Astrocyte (in vitro differentiated cells and primary cell): ENCODE results near the gene ARIH1. TPM values are rescaled to one million over a fixed set of nuclear protein-coding genes. Genes with fewer than 3 reads are reported as not detected.

Experiments used
- DNase-seq: peaks from one replicate; pipeline ENCODE4 v3.0.0-alpha.2; 2010; ENCODE audit warnings: low read depth
- FAIRE-seq: peaks from 2 replicates; lab custom pipeline; 2011; peaks lifted over from hg19 to GRCh38; lab: Jason Lieb, UNC
- H2AFZ ChIP-seq: 2 replicates; pipeline ENCODE4 v1.6.0; 2012; ENCODE audit warnings: low read depth, low read length, inconsistent platforms
- H3K27ac ChIP-seq: 2 replicates; pipeline ENCODE4 v1.5.1; 2011; ENCODE audit warnings: low read depth, low read length, inconsistent platforms
- H3K27me3 ChIP-seq: 2 replicates; pipeline ENCODE4 v1.6.0; 2011; ENCODE audit warnings: low read length, inconsistent platforms; ENCODE audit not compliant: insufficient read depth
- H3K36me3 ChIP-seq: 2 replicates; pipeline ENCODE4 v1.5.1; 2011; ENCODE audit warnings: low read length, inconsistent platforms; ENCODE audit not compliant: insufficient read depth
- H3K4me1 ChIP-seq: 2 replicates; pipeline ENCODE4 v1.5.1; 2011; ENCODE audit warnings: low read length, inconsistent platforms; ENCODE audit not compliant: insufficient read depth
- H3K4me2 ChIP-seq: 2 replicates; pipeline ENCODE4 v1.6.0; 2012; ENCODE audit warnings: low read length, inconsistent platforms
- H3K4me3 ChIP-seq: 2 replicates; pipeline ENCODE4 v1.5.1; 2011; ENCODE audit warnings: low read depth, mild to moderate bottlenecking, low read length, inconsistent platforms; ENCODE audit not compliant: insufficient read depth
- H3K79me2 ChIP-seq: 2 replicates; pipeline ENCODE4 v1.6.0; 2012; ENCODE audit warnings: mild to moderate bottlenecking, low read length, inconsistent platforms; ENCODE audit not compliant: insufficient read depth
- H3K9ac ChIP-seq: 2 replicates; pipeline ENCODE4 v1.6.0; 2012; ENCODE audit warnings: mild to moderate bottlenecking, low read length, inconsistent platforms
- H3K9me3 ChIP-seq: 2 replicates; pipeline ENCODE4 v1.5.1; 2012; ENCODE audit warnings: low read depth, mild to moderate bottlenecking, low read length, inconsistent platforms; ENCODE audit not compliant: insufficient read depth
- H4K20me1 ChIP-seq: 2 replicates; pipeline ENCODE4 v1.6.0; 2012; ENCODE audit warnings: low read length, inconsistent platforms; ENCODE audit not compliant: insufficient read depth
- H3K27ac Mint-ChIP-seq: one replicate; pipeline ENCODE4 v1.8.0; 2021; ENCODE audit warnings: mild to moderate bottlenecking, mixed read lengths; ENCODE audit not compliant: unreplicated experiment
- H3K27me3 Mint-ChIP-seq: one replicate; pipeline ENCODE4 v1.8.0; 2021; ENCODE audit warnings: low read depth, mixed read lengths; ENCODE audit not compliant: unreplicated experiment
- H3K36me3 Mint-ChIP-seq: one replicate; pipeline ENCODE4 v1.8.0; 2021; ENCODE audit warnings: low read depth, mixed read lengths; ENCODE audit not compliant: unreplicated experiment
- H3K4me1 Mint-ChIP-seq: one replicate; pipeline ENCODE4 v1.8.0; 2021; ENCODE audit warnings: low read depth, mixed read lengths; ENCODE audit not compliant: unreplicated experiment
- H3K4me3 Mint-ChIP-seq: one replicate; pipeline ENCODE4 v1.8.0; 2021; ENCODE audit warnings: mild to moderate bottlenecking, moderate library complexity, mixed read lengths; ENCODE audit not compliant: unreplicated experiment
- H3K9me3 Mint-ChIP-seq: one replicate; pipeline ENCODE4 v1.8.0; 2021; ENCODE audit warnings: mild to moderate bottlenecking, mixed read lengths; ENCODE audit not compliant: unreplicated experiment
- EZH2 ChIP-seq: IDR thresholded peaks from 2 replicates; pipeline ENCODE4 v1.6.1; 2012; ENCODE audit warnings: mild to moderate bottlenecking, low read length, inconsistent platforms; ENCODE audit not compliant: insufficient read depth
- total RNA-seq: library from RNA; stranded (reverse); gene quantifications from 2 replicates; pipeline ENCODE4 v1.2.1, GENCODE V29; 2021
- TF ChIP-seq, protein P1 (sequence below): IDR thresholded peaks from 2 replicates; pipeline ENCODE4 v1.5.1; 2011; ENCODE audit warnings: low read depth, mild to moderate bottlenecking, inconsistent platforms, low read length, moderate library complexity; ENCODE audit not compliant: insufficient read depth

Gene ARIH1
- total RNA-seq, 1 donor from 2014 or later, result 212 TPM

DNA sequence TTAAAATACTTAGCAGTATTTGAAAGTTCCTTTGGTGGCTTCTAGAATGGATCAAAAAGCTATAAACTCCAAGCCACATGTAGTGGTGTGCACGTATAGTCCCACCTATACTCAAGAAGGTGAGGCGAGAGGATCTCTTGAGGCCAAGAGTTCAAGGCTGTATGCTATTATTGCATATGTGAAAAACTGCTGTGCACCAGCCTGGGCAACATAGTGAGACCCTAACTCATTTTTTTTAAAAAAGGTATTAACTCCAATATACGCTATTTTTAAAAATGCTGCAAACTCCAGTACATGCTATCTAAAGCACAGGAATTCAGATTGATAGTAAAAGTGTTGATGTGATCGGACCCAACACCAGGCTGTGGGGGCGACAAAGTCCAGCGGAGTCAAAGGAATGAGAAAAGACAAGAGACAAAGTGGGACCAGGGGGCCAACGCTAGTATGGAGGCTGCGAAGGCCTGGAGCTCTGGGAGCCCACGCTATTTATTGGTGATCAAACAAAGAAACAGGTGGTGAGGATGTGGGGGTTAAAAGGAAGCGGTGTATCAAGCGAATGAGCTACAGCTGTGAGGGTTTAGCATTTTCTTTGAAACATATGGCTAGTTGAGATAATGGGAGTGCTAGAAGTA lies 66.6 kb downstream of the ARIH1 start:
- Histone ChIP-seq H3K27me3 (no peaks in the 10 kb centered on the region), H3K4me2 (no peak overlapping the region), H3K4me3 (no peak overlapping the region), H3K9me3 (no peaks in the 10 kb centered on the region), H3K36me3 (peaks cover 4% of the 10 kb centered on the region), H3K79me2 (peaks cover 85% of the 10 kb centered on the region), H3K9ac (no peak overlapping the region), H2AFZ (no peak overlapping the region), H3K4me1 (no peaks in the 10 kb centered on the region), H4K20me1 (peaks cover 50% of the 10 kb centered on the region), H3K27ac (no peak overlapping the region)
- Mint-ChIP-seq H3K27me3 (no peaks in the 10 kb centered on the region), H3K9me3 (peaks cover 11% of the 10 kb centered on the region), H3K4me3 (no peak overlapping the region), H3K27ac (no peak overlapping the region), H3K4me1 (peaks cover 6% of the 10 kb centered on the region), H3K36me3 (peaks cover 10% of the 10 kb centered on the region)
- DNase-seq (no peak), FAIRE-seq (no peak)
- no peak for TF ChIP-seq EZH2
- TF ChIP-seq, protein P1, sequence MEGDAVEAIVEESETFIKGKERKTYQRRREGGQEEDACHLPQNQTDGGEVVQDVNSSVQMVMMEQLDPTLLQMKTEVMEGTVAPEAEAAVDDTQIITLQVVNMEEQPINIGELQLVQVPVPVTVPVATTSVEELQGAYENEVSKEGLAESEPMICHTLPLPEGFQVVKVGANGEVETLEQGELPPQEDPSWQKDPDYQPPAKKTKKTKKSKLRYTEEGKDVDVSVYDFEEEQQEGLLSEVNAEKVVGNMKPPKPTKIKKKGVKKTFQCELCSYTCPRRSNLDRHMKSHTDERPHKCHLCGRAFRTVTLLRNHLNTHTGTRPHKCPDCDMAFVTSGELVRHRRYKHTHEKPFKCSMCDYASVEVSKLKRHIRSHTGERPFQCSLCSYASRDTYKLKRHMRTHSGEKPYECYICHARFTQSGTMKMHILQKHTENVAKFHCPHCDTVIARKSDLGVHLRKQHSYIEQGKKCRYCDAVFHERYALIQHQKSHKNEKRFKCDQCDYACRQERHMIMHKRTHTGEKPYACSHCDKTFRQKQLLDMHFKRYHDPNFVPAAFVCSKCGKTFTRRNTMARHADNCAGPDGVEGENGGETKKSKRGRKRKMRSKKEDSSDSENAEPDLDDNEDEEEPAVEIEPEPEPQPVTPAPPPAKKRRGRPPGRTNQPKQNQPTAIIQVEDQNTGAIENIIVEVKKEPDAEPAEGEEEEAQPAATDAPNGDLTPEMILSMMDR, result no peak

DNA sequence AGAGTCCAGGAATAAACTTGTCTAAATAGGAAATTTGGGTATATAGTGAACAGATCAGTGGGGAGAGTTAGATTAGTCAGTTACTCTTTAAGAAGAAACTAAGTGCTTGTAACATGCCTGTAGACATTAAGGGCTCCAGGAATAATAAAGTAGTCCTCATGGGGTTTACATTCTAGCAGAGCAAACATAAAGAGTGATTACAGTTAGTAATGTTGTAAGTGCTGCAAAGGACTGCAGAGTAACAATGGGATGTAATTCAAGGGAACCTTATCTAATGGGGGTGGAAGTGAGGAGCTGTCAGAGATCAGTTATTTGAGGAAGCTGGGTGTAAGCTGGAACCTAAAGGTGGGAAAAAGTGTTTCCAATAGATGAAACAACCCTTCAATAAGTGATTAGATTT lies 67.5 kb downstream of the ARIH1 start:
- Mint-ChIP-seq H3K27ac (no peak overlapping the region), H3K4me3 (no peak overlapping the region), H3K36me3 (peaks cover 15% of the 10 kb centered on the region), H3K9me3 (peaks cover 11% of the 10 kb centered on the region), H3K4me1 (peaks cover 6% of the 10 kb centered on the region), H3K27me3 (no peaks in the 10 kb centered on the region)
- Histone ChIP-seq H4K20me1 (peaks cover 47% of the 10 kb centered on the region), H3K4me2 (no peak overlapping the region), H2AFZ (no peak overlapping the region), H3K4me3 (no peak overlapping the region), H3K36me3 (peaks cover 4% of the 10 kb centered on the region), H3K9ac (no peak overlapping the region), H3K4me1 (no peaks in the 10 kb centered on the region), H3K27me3 (no peaks in the 10 kb centered on the region), H3K79me2 (peaks cover 81% of the 10 kb centered on the region), H3K9me3 (no peaks in the 10 kb centered on the region), H3K27ac (no peak overlapping the region)
- DNase-seq (no peak), FAIRE-seq (no peak)
- no peak for TF ChIP-seq EZH2
- TF ChIP-seq, protein P1, result no peak

DNA sequence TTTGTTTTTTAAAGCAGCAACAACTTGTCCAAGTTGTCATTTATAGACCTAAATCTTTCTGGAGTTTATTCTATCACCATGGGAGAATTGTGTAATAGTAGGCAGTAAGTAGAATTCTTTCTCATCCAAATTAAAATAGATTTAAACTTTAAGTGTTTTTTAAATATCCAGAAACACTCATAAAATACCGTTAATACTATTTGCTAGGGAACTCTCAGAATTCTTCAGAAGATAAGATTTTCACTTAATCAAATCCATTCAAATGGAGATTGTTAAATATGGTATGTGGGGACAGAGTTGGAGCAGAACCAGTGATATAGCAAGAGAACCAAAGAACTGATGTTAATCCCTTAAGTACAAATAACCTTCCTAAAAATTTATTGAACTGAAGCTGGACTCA lies 71.0 kb downstream of the ARIH1 start:
- no peak overlapping the region for H3K4me3 ChIP-seq
- no peak overlapping the region for H3K9ac ChIP-seq
- H4K20me1 ChIP-seq, result peaks cover 49% of the 10 kb centered on the region
- H3K27me3 ChIP-seq, result no peaks in the 10 kb centered on the region
- H3K27ac ChIP-seq, result no peak overlapping the region
- no peak for TF ChIP-seq EZH2
- TF ChIP-seq, protein P1, result no peak
- H3K9me3 ChIP-seq, result no peaks in the 10 kb centered on the region
- no peaks in the 10 kb centered on the region for H3K27me3 Mint-ChIP-seq
- H3K4me1 Mint-ChIP-seq, result no peaks in the 10 kb centered on the region
- no peak overlapping the region for H3K4me2 ChIP-seq
- no peak overlapping the region for H3K27ac Mint-ChIP-seq
- no peak for FAIRE-seq
- H3K4me3 Mint-ChIP-seq, result no peak overlapping the region
- no peaks in the 10 kb centered on the region for H3K4me1 ChIP-seq
- DNase-seq, result no peak
- H3K9me3 Mint-ChIP-seq, result peaks cover 9% of the 10 kb centered on the region
- peaks cover 73% of the 10 kb centered on the region for H3K79me2 ChIP-seq
- peaks cover 15% of the 10 kb centered on the region for H3K36me3 Mint-ChIP-seq
- peaks cover 4% of the 10 kb centered on the region for H3K36me3 ChIP-seq
- H2AFZ ChIP-seq, result no peak overlapping the region
